Heart left ventricle (tissue), 13 donors: Measurements from ENCODE around the gene OGFOD3.

Experiments used
- CTCF ChIP-seq, 12 donors: fragments of 200-600 bp; sonication (generic) in 4 of 12; IDR thresholded peaks; one replicate each; pipeline versions ENCODE4 v1.5.0 to v1.8.0; 2018 to 2022; ENCODE audit warnings: antibody characterized with exemption in 12 of 12, mild to moderate bottlenecking in 5 of 12
- POLR2A ChIP-seq, 2 donors: fragments of 450-650 bp; IDR thresholded peaks; one replicate each; pipeline ENCODE4 v1.6.1; 2017; ENCODE audit warnings: antibody characterized with exemption in 2 of 2, mild to moderate bottlenecking in 2 of 2, moderate library complexity in 2 of 2
- donor health status: ischemic (EF 13 %, LVEDD 7.1; RV severe dilation, severe dysfunction).
- donor health status: DM: no; HTN: yes; CAD: no.
- donor health status: DM: no; HTN: no; CAD: no.
- donor health status: ischemic (EF 25% LVEDD 6.9; RV normal size, moderate dysfunction).
- donor health status: ischemic (EF 25% LVEDD 5.7; RV mildly dilated, moderate dysfunction).
- donor health status: ischemic (EF 35%, LVEDD 5.7; RV mildly dilated, moderate dysfunction).
- donor health status: nonischemic (EF 11% LVEDD 7.7; RV severe dilation, severe dysfunction).
- donor health status: DM: yes; HTN: yes; CAD: no.
- donor health status: PGD.
- donor health status: ischemic (EF 29% LVEDD 5.4; RV normal size, mild dysfunction).
- donor health status: nonischemic (EF 23%, LVEDD 6.1; RV moderate dilation, normal function).

GRCh38 chr17:82452162-82452561 lies 33.8 kb upstream of the OGFOD3 start:
- TF ChIP-seq CTCF (IDR thresholded peaks at IDR 0.05) (no peak), POLR2A (IDR thresholded peaks at IDR 0.05) (no peak)
